Activated naive CD8-positive, alpha-beta T cell (primary cell): Measurements from ENCODE around the gene MYADM.
"Not testable (repeated sequence)": the region's sequence is repeated elsewhere in the genome, so short reads cannot be mapped to it uniquely, and the experiment has no call there.

Source experiments
- H3K27ac Mint-ChIP-seq: one replicate; pipeline ENCODE4 v1.8.0; 2021; ENCODE audit warnings: mixed read lengths
- H3K27me3 Mint-ChIP-seq: one replicate; pipeline ENCODE4 v1.8.0; 2021; ENCODE audit warnings: mixed read lengths
- H3K36me3 Mint-ChIP-seq: one replicate; pipeline ENCODE4 v1.8.0; 2021; ENCODE audit warnings: mixed read lengths
- H3K4me1 Mint-ChIP-seq: one replicate; pipeline ENCODE4 v1.8.0; 2021; ENCODE audit warnings: low read depth, mixed read lengths
- H3K4me3 Mint-ChIP-seq: one replicate; pipeline ENCODE4 v1.8.0; 2021; ENCODE audit warnings: mild to moderate bottlenecking, mixed read lengths
- H3K9me3 Mint-ChIP-seq: one replicate; pipeline ENCODE4 v1.8.0; 2021; ENCODE audit warnings: low read depth, mixed read lengths

Gene MYADM, protein sequence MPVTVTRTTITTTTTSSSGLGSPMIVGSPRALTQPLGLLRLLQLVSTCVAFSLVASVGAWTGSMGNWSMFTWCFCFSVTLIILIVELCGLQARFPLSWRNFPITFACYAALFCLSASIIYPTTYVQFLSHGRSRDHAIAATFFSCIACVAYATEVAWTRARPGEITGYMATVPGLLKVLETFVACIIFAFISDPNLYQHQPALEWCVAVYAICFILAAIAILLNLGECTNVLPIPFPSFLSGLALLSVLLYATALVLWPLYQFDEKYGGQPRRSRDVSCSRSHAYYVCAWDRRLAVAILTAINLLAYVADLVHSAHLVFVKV

DNA sequence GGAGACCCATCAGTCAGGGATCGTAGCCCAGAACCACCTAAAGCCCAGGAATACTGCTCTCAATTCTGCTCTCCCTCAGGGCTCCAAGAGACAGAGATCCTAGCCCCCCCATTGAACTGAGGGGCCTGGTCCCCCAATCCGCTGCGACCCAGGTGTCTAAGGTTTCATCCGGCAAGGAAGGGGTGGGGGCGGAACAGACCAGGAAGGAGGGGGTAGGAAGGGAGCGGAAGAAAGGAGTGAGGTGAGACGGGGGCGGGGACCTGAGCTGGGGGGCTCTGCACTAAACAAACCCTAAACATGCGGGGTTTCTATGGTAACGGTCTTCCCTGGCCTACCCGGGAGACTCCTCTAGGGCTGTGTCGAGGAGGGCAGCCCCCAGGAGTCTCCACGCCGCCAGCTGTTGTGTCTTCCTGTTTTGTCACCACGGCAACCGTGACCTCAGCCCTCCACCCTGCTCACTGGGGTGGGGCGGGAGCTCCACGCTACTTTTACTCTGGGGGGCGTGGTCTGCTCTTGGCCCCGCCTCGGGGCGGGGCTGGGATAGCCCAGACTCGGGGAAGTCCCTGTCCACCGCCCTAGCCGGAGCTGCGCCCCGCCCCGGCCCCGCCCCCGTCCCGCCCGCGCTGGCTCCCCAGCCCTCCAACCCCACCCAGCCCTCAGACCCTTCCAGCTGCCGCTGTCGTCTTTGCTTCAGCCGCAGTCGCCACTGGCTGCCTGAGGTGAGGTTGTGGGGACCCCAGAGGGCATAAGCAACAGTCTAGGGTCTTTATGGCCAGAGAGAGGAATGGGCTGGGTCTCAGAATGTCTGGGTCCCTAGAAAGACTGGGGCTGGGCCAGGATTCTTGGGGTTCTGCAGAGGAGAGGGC is at the start of gene MYADM:
Gene MYADM, plus strand, starts transcription at position 659 of the 866 bp plus-strand sequence. CDS start 5,647 bp downstream, outside the sequence.
- Mint-ChIP-seq H3K4me1 (peaks cover 43% of the 10 kb centered on the region), H3K27me3 (no peaks in the 10 kb centered on the region), H3K9me3 (no peaks in the 10 kb centered on the region), H3K27ac (peak within 1 kb of the TSS; percentile 85), H3K36me3 (no peaks in the 10 kb centered on the region), H3K4me3 (peak within 1 kb of the TSS; percentile 95)

DNA sequence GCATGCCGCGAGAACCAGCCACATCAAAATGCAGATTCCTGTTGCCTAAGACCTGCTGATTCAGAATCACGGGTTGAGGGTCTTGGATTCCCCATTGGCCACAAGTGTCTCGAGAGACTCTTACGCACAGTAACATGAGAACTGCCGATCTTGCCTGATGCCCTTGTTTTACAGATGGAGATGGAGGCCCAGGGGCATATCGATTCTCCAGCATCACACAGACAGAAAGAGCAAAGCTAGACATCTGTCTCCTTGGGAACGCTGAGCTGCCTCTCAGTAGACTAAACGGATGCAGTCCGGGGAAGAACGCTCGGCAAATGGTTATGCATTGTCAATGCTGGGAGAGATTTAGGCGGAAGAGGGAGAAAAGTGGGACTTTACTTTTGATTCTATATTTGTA is 48.9 kb upstream of the MYADM start:
- Mint-ChIP-seq H3K27me3 (peaks cover 10% of the 10 kb centered on the region), H3K27ac (no peak overlapping the region)

DNA sequence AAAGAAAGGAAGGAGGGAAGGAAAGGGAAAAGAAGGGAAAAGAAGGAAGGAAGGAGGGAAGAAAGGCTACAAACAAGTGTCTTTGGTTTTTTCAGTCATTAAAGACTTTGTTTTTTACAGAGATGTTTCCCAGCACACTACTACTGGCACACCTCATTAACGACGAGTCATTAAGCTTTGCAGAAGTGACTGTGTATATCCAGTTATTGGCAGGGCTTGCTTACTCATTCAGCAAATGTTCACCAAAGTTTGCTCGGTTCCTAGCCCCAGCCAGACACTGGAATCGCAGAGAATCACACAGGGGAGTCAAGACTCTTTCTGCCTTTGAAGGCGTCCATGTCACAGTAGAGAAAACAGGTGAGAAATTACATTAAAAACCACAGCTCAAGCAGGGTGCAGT is 47.8 kb upstream of the MYADM start:
- Mint-ChIP-seq H3K4me1 (no peaks in the 10 kb centered on the region), H3K36me3 (no peaks in the 10 kb centered on the region), H3K27me3 (peaks cover 13% of the 10 kb centered on the region), H3K27ac (no peak overlapping the region), H3K4me3 (no peak overlapping the region), H3K9me3 (no peaks in the 10 kb centered on the region)

More for the DNA sequence above, 48.9 kb upstream of the MYADM start:
- H3K4me1 Mint-ChIP-seq, result no peaks in the 10 kb centered on the region
- no peaks in the 10 kb centered on the region for H3K9me3 Mint-ChIP-seq
- no peaks in the 10 kb centered on the region for H3K36me3 Mint-ChIP-seq
- no peak overlapping the region for H3K4me3 Mint-ChIP-seq

DNA sequence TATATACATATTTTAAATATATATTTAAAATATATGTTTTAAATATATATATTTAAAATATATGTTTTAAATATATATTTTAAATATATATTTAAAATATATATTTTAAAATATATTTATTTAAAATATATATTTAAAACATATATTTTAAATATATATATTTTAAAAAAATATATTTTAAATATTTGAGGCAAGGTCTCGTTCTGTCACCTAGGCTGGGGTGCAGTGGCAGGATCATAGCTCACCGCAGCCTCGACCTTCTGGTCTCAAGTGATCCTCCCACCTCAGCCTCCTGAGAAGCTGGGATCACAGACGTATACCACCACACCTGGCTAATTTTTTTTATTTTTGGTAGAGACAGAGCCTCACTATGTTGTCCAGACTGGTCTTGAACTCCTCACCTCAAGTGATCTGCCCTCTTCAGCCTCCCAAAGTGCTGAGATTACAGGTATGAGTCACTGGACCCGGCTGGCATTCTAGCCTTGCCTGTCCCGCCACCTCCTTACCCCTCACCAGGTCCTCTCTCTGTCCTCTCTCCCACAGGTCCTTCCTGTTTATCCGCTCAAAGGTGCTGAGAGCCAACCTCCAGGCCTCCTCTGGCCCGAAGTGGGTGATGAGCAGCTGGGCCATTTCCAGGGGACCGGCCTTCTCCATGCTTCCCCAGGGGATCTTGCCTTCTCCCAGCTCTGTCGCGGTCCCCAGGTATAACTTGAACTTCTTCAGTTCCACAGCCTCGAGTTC is 44.1 kb upstream of the MYADM start:
- Mint-ChIP-seq H3K27me3 (peaks cover 22% of the 10 kb centered on the region), H3K9me3 (no peaks in the 10 kb centered on the region), H3K4me1 (peaks cover under 1% of the 10 kb centered on the region), H3K4me3 (no peak overlapping the region), H3K36me3 (no peaks in the 10 kb centered on the region), H3K27ac (no peak overlapping the region)

DNA sequence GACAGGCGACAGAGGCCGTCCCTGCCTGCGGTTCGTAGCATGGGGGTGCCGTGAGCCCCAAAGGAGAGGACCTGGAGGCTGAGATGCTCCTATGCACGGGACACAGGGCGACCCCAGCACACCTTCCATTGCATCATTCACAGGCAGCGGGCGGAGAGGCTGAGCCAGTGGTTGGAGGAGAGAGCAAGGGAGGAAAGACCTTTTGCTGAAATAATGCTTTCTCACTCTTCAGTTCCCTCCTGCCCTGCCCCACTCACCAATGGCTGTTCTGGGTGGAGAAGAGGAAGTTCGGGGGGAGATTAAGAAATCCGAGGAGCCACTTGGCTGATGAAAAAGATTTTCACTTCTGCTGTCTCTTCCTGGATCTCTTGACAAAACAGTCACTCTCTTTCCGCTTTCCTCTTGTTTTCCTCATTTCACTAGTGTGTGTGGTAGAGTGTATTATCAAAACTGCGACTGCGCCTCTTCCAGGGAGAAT is 43.5 kb upstream of the MYADM start, which contains the start of gene NLRP12:
Gene NLRP12, minus strand, starts transcription at position 181 of the 478 bp plus-strand sequence. Its CDS starts 140 bp downstream, at position 41.
- Mint-ChIP-seq H3K4me3 (no peak within 1 kb of the TSS), H3K36me3 (no peaks in the 10 kb centered on the region), H3K9me3 (no peaks in the 10 kb centered on the region), H3K27me3 (peaks cover 24% of the 10 kb centered on the region), H3K27ac (no peak within 1 kb of the TSS), H3K4me1 (peaks cover 3% of the 10 kb centered on the region)

DNA sequence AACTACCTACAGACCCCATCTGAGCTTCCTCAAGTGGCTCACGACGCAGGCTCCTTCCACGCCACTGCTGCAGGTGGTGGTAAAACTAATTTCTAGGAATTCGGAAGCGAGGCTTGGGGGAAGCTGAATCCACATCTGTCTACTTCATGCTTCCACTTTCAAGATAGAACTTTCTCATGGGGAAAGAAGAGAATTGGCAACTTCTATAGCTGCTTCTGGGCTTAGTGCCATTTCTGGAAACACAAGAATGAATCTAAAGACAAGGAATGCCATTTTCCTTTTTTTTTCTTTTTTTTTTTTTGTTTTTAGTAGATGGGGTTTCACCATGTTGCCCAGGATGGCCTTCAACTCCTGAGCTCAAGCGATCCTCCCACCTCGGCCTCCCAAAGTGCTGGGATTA is 40.8 kb upstream of the MYADM start:
- peaks cover 21% of the 10 kb centered on the region for H3K27me3 Mint-ChIP-seq
- no peaks in the 10 kb centered on the region for H3K36me3 Mint-ChIP-seq
- H3K9me3 Mint-ChIP-seq, result no peaks in the 10 kb centered on the region
- H3K4me3 Mint-ChIP-seq, result no peak overlapping the region
- H3K4me1 Mint-ChIP-seq, result peaks cover 3% of the 10 kb centered on the region
- no peak overlapping the region for H3K27ac Mint-ChIP-seq

DNA sequence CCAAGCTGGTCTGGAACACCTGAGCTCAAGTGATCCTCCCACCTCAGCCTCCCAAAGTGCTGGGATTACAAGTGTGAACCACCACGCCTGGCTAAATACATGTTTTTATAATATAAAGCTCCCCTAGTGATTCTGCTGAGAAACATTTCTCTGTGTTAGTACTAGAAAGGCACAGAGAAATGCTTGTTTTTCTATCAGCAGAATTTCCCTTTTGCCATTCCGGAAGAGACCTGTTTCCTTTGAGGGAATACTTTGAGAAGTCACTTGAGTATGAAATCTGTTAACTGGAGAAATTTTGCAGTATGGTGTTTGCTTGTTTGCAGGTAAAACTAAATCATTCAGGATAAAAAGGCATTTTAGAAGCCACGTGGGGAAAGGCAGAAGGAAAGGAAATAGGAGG is 39.2 kb upstream of the MYADM start:
- H3K4me1 Mint-ChIP-seq, result peaks cover 3% of the 10 kb centered on the region
- no peak overlapping the region for H3K4me3 Mint-ChIP-seq
- no peak overlapping the region for H3K27ac Mint-ChIP-seq
- peaks cover 29% of the 10 kb centered on the region for H3K27me3 Mint-ChIP-seq
- H3K9me3 Mint-ChIP-seq, result no peaks in the 10 kb centered on the region
- no peaks in the 10 kb centered on the region for H3K36me3 Mint-ChIP-seq

DNA sequence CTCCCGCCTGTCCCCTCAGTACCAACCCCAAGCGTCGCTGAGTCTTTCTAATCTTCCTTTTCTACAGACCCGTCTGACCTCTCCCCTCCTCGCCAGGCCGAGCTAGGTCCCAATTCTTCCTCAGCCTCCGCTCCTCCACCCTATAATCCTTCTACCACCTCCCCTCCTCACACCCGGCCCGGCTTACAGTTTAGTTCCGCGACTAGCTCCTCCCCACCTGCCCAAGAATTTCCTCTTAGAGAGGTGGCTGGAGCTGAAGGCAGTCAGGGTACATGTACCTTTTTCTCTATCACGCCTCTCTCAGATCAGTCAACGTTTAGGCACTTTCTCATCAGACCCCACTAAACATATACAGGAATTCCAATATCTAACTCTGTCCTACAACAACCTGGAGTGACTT is 34.8 kb upstream of the MYADM start:
- not testable (repeated sequence) for H3K36me3 Mint-ChIP-seq, H3K4me3 Mint-ChIP-seq, H3K27ac Mint-ChIP-seq, H3K9me3 Mint-ChIP-seq, H3K4me1 Mint-ChIP-seq
- peaks cover 18% of the 10 kb centered on the region for H3K27me3 Mint-ChIP-seq

DNA sequence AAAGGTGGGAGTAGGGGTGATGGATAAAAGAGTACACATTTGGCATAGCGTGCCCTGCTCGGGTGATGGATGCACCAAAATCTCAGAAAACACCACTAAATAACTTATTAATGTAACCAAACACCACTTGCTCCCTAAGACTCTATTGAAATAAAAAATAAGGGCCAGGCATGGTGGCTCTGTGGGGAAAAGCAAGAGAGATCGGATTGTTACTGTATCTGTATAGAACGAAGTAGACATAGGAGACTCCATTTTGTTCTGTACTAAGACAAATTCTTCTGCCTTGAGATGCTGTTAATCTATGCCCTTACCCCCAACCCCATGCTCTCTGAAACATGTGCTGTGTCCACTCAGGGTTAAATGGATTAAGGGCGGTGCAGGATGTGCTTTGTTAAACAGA is 29.2 kb upstream of the MYADM start:
- H3K27ac Mint-ChIP-seq, H3K9me3 Mint-ChIP-seq, H3K36me3 Mint-ChIP-seq, H3K4me1 Mint-ChIP-seq, H3K4me3 Mint-ChIP-seq, H3K27me3 Mint-ChIP-seq: not testable (repeated sequence)

DNA sequence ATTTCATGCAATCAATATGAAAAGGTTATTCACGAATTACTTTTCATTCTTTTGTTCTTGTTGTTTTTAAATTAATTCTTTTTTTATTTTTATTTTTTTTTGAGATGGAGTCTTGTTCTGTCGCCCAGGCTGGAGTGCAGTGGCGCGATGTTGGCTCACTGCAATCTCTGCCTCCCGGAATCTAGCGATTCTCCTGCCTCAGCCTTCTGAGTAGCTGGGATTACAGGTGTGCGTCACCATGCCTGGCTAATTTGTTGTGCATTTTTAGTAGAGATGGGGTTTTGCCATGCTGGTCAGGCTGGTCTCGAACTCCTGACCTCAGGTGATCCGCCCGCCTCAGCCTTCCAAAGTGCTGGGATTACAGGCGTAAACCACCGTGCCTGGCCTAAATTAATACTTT is 27.4 kb upstream of the MYADM start:
- H3K9me3 Mint-ChIP-seq, H3K36me3 Mint-ChIP-seq, H3K27me3 Mint-ChIP-seq, H3K27ac Mint-ChIP-seq, H3K4me1 Mint-ChIP-seq, H3K4me3 Mint-ChIP-seq: not testable (repeated sequence)

DNA sequence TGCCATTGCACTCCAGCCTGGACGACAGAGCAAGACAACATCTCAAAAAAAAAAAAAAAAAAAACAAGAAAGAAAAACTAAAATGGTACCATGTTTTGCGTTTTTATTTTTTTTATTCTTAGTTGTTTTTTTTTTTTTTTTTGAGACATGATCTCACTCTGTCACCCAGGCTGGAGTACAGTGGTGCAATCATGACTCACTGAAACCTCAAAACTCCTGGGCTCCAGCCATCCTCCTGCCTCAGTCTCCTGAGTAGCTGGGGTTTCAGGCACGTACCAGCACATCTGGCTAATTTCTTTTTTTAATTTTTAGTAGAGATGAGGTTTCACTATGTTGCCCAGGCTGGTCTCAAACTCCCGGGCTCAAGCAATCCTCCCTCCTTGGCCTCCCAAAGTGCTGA is 26.8 kb upstream of the MYADM start:
- not testable (repeated sequence) for H3K27ac Mint-ChIP-seq, H3K36me3 Mint-ChIP-seq, H3K4me3 Mint-ChIP-seq, H3K27me3 Mint-ChIP-seq, H3K4me1 Mint-ChIP-seq, H3K9me3 Mint-ChIP-seq

DNA sequence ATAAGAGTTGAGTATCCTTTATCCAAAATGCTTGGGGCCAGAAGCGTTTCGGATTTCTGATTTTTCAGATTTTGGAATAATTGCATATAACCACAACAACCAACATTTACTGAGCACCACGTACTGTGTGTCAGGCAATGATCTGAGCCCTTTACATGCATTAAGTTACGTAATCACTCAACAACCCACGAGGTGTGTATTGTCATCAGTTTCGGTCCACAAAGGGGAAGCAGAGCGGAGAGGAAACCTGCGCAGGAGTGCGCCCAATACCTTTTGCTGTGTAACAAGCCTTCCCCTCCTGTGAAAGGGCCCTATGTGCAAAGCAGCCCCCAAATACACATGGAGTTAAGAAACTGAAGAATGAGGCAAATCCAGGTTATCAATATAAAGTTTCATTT is 22.8 kb upstream of the MYADM start:
- Mint-ChIP-seq H3K4me1 (peaks cover 7% of the 10 kb centered on the region), H3K4me3 (no peak overlapping the region), H3K9me3 (no peaks in the 10 kb centered on the region), H3K27me3 (peaks cover 17% of the 10 kb centered on the region), H3K27ac (no peak overlapping the region), H3K36me3 (no peaks in the 10 kb centered on the region)

DNA sequence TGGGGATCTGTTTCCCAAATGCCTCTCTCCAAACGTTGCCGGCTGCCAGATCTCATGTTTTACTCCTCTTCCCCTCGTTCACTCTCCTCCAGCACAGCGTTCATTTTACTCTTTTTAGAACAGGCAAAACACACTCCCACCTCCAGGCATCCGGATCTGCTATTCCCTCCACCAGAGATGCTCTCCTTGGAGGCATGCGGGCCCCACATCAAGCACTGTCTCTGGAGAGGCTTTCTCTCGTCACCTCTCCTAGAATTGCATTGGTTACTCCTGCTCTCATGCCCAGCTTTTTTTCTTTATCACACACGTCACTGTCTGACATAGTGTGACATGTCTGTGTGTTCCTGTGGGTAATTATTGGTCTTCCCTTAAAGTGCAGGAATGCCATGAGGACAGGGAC is 20.1 kb upstream of the MYADM start:
- Mint-ChIP-seq H3K4me3 (no peak overlapping the region), H3K27ac (no peak overlapping the region), H3K27me3 (peaks cover 25% of the 10 kb centered on the region), H3K9me3 (no peaks in the 10 kb centered on the region), H3K36me3 (no peaks in the 10 kb centered on the region), H3K4me1 (peaks cover 3% of the 10 kb centered on the region)

DNA sequence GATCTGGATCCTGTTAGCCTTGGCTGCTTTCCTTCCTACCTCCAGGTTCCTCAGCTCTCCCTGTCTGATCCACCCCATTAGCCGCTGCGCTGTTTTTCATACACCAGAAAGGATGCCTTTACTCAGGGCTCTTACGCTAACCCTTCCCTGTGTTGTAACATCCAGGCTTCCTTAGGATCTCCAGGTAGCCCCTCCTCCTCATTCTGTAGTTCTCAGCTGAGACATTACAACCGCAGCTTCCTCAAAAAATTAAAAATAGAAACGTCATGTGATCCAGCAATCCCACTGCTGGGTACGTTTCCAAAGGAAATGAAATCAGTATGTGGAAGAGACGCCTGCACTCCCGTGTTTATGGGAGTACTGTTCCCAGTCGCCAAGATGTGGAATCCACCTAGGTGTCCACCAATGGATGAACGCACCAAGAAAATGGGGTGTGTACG is 18.4 kb upstream of the MYADM start:
- H3K9me3 Mint-ChIP-seq, result no peaks in the 10 kb centered on the region
- H3K4me1 Mint-ChIP-seq, result peaks cover 6% of the 10 kb centered on the region
- H3K27ac Mint-ChIP-seq, result no peak overlapping the region
- no peak overlapping the region for H3K4me3 Mint-ChIP-seq
- H3K27me3 Mint-ChIP-seq, result peaks cover 27% of the 10 kb centered on the region
- no peaks in the 10 kb centered on the region for H3K36me3 Mint-ChIP-seq

DNA sequence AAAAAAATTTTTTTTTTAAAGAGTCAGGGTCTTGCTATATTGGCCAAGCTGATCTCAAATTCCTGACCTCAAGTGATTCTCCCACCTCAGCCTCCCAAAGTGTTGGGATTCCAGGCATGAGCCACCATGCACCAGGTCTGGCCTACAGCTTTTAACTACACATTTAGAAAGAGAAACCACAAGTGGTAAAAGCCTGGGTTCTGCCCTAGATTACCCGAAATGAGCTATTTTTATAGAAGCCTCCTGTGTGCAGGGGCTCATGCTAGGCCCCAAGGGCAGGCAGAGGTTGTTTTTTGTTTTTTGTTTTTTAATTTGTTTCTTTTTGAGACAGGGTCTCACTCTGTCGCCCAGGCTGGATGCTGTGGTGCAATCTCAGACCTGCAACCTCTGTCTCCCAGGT is 14.0 kb upstream of the MYADM start:
- Mint-ChIP-seq H3K9me3 (no peaks in the 10 kb centered on the region), H3K4me3 (no peak overlapping the region), H3K27ac (no peak overlapping the region), H3K36me3 (peaks cover 2% of the 10 kb centered on the region), H3K27me3 (peaks cover 20% of the 10 kb centered on the region), H3K4me1 (peaks cover 7% of the 10 kb centered on the region)
